HepG2 (cell line): ENCODE data around the gene PIGR. TPM values are rescaled to one million over a fixed set of nuclear protein-coding genes. Genes with fewer than 3 reads are reported as not detected.

ENCODE experiments used
- ATAC-seq: fragments of 200-7000 bp; cut with Tn5 transposase; 3 replicates; pipeline ENCODE4 v1.9.1; 2020; ENCODE audit warnings: mild to moderate bottlenecking, moderate library complexity
- BruUV-seq: library from RNA; stranded (reverse); fragments of 400-500 nt; replicated peaks from 2 replicates; lab custom pipeline; 2021; lab: Mats Ljungman, UMichigan
- CTCF ChIA-PET: fragments of 300-600 bp; formaldehyde crosslinking; extraction: SDS; loops from one replicate; lab custom pipeline; 2021; ENCODE audit warnings: low total read pairs, inconsistent platforms, low intra/inter-chr PET ratio; lab: Yijun Ruan, JAX
- POLR2A ChIA-PET: fragments of 350-600 bp; sonication (Branson Sonifier 250); formaldehyde crosslinking; loops from one replicate; lab custom pipeline; 2020; ENCODE audit warnings: antibody characterized with exemption, inconsistent platforms; lab: Yijun Ruan, JAX
- DNase-seq: peaks from one replicate; pipeline ENCODE4 v3.0.0-alpha.2; 2015; ENCODE audit warnings: low spot score
- FAIRE-seq: peaks from 3 replicates; lab custom pipeline; 2011; peaks lifted over from hg19 to GRCh38; lab: Jason Lieb, UNC
- H2AFZ ChIP-seq: one replicate; pipeline ENCODE4 v1.6.1; 2011; ENCODE audit warnings: low read length, inconsistent platforms
- H3K27ac ChIP-seq: fragments of 300-600 bp; 3 replicates; pipeline ENCODE4 v1.8.0; 2011; ENCODE audit warnings: mixed run types, mild to moderate bottlenecking, mixed read lengths, low read length, inconsistent platforms; ENCODE audit not compliant: insufficient read depth; ENCODE audit errors: extremely low read length
- H3K27me3 ChIP-seq, 2 experiments: fragments of 200-600 bp in 1 of 2; 2 replicates in 1 of 2; 3 replicates in 1 of 2; pipeline versions ENCODE4 v1.6.0 to v1.8.0; 2011; ENCODE audit warnings: low read length in 2 of 2, mild to moderate bottlenecking in 2 of 2, moderate library complexity in 2 of 2, inconsistent platforms in 1 of 2; ENCODE audit not compliant: insufficient read depth in 2 of 2, control insufficient read depth in 1 of 2
- H3K36me3 ChIP-seq, 2 experiments: fragments of 200-600 bp in 1 of 2; replicated peaks in 1 of 2; 2 replicates in 1 of 2; 3 replicates in 1 of 2; pipeline versions ENCODE4 v1.5.1 to v1.8.0; 2011; ENCODE audit warnings: low read length in 2 of 2, inconsistent platforms in 1 of 2; ENCODE audit not compliant: insufficient read depth in 2 of 2, control insufficient read depth in 1 of 2
- H3K4me1 ChIP-seq: 2 replicates; pipeline ENCODE4 v1.5.1; 2012; ENCODE audit warnings: low read length, inconsistent platforms; ENCODE audit not compliant: insufficient read depth
- H3K4me2 ChIP-seq: 2 replicates; pipeline ENCODE4 v1.6.0; 2011; ENCODE audit warnings: low read depth, low read length, inconsistent platforms
- H3K4me3 ChIP-seq, 3 experiments: fragments of 200-600 bp in 1 of 3; sonication (generic), shearing (Covaris generic) in 1 of 3; replicated peaks in 1 of 3; 2 replicates each; pipeline ENCODE4 v1.5.1; 2011 to 2016; ENCODE audit warnings: low read length in 3 of 3, inconsistent platforms in 2 of 3, low read depth in 2 of 3, mild to moderate bottlenecking in 2 of 3, control low read depth in 1 of 3, mixed read lengths in 1 of 3; ENCODE audit not compliant: insufficient read depth in 1 of 3
- H3K79me2 ChIP-seq: one replicate; pipeline ENCODE4 v1.6.1; 2011; ENCODE audit warnings: low read length, inconsistent platforms; ENCODE audit not compliant: insufficient read depth
- H3K9ac ChIP-seq: 2 replicates; pipeline ENCODE4 v1.6.0; 2011; ENCODE audit warnings: mild to moderate bottlenecking, low read depth, low read length, inconsistent platforms; ENCODE audit not compliant: insufficient read depth
- H3K9me3 ChIP-seq: 2 replicates; pipeline ENCODE4 v1.5.1; 2012; ENCODE audit warnings: mild to moderate bottlenecking, low read length
- H4K20me1 ChIP-seq: 2 replicates; pipeline ENCODE4 v1.6.0; 2011; ENCODE audit warnings: inconsistent platforms, mild to moderate bottlenecking, low read length, moderate library complexity; ENCODE audit not compliant: insufficient read depth
- FOXO1 ChIP-seq: sonication (generic); formaldehyde crosslinking; IDR thresholded peaks from 2 replicates; pipeline ENCODE4 v1.4.0; 2020; ENCODE audit warnings: missing genetic modification reagents
- MAFF ChIP-seq: IDR thresholded peaks from 2 replicates; pipeline ENCODE4 v1.6.1; 2011; ENCODE audit warnings: low read depth, low read length, improper control_type of control experiment
- MAFK ChIP-seq, 2 experiments: IDR thresholded peaks in 1 of 2; conservative IDR thresholded peaks in 1 of 2; 2 replicates each; pipeline ENCODE4 v1.6.1; 2011; ENCODE audit warnings: improper control_type of control experiment in 2 of 2, low read length in 2 of 2
- TBX2 ChIP-seq: sonication (generic); formaldehyde crosslinking; IDR thresholded peaks from 2 replicates; pipeline ENCODE4 v1.5.0; 2020; ENCODE audit warnings: missing genetic modification reagents, mild to moderate bottlenecking, borderline replicate concordance
- ZNF343 ChIP-seq: sonication (generic); formaldehyde crosslinking; IDR thresholded peaks from 2 replicates; pipeline ENCODE4 v1.4.0; 2020; ENCODE audit warnings: mild to moderate bottlenecking, missing genetic modification reagents
- WGBS: methylation state at CpG from one replicate; pipeline ENCODE4 v1.1.6; 2017; ENCODE audit warnings: low lambda C conversion rate; 5-methylcytosine and 5-hydroxymethylcytosine counted together
- in situ Hi-C: cut with HindIII; loops from 2 replicates; pipeline ENCODE4 v1.10.0; 2017; ENCODE audit warnings: low pct_unique_long_range_greater_than_20kb; ENCODE audit not compliant: extremely low pct_ligation_motif_present
- intact Hi-C: fragments of 100-400 bp; cut with micrococcal nuclease; formaldehyde crosslinking; loops from one replicate; pipeline ENCODE4 v1.10.0; 2022; ENCODE audit not compliant: unreplicated experiment
- polyA plus RNA-seq, 8 experiments: library from polyadenylated mRNA; depleted of rRNA in 3 of 8; stranded (reverse) in 7 of 8; unstranded in 1 of 8; fragments of >200 nt; fragmentation: Illumina TruSeq in 4 of 8; extraction: Trizol in 4 of 8; gene quantifications; 2 replicates each; pipeline versions ENCODE4 v1.2.1 to v1.2.3, GENCODE V29; 2011 to 2016; ENCODE audit warnings: low read depth in 4 of 8, missing spikeins in 1 of 8, mixed read lengths in 1 of 8; ENCODE audit not compliant: insufficient read depth in 1 of 8
- total RNA-seq, 5 experiments: library from RNA; depleted of rRNA; stranded (reverse); fragments of >200 nt; fragmentation: Illumina TruSeq; extraction: Trizol; gene quantifications; 2 replicates each; pipeline ENCODE4 v1.2.3, GENCODE V29; 2016; ENCODE audit warnings: low read depth in 1 of 5
- TF ChIP-seq, protein P1 (sequence below): sonication (generic); formaldehyde crosslinking; IDR thresholded peaks from 2 replicates; pipeline ENCODE4 v1.4.0; 2020; ENCODE audit warnings: missing genetic modification reagents, mild to moderate bottlenecking, borderline replicate concordance

PIGR gene
- total and polyA plus RNA-seq, 2 of the 13 experiments (the other 11 are each of a cell fraction or from before 2014, with no cell fraction given), result not detected

DNA sequence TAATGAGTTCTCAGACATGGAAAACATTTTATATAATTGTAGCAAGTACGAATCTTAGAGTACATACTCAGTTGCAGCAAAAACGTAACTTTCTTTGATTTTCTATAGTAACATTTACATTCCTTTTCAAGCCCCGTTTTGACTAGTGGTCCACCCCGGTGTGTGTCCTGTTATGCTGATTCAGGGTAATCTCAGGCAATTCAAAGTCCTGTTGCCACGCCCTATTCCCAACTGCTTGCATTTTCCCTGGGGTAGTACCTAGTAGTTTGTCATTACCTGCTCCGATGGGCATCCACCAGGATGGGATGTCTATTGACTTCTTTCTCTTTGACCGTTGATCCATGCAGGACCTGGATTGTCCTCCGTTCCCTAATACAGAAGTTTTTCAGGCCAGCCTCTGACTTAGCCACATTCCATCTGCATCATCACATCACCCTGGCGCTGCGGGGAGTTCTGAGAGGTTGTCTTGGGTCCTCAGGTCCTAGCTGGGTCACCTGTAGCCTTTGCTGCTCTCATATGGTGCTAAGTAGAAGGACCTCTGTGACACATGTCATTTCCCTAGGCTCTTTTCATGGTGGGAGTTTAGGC, 39.0 kb upstream of the PIGR start:
- CTCF ChIA-PET, result interaction anchor here (1.3 kb wide), 1 partner anchor 50 kb away, joined by 3 read pairs; no protein-coding TSS in a partner anchor
- TF ChIP-seq TBX2 (CRISPR knock-in tag) (no peak), MAFF (peak; percentile 61), FOXO1 (no peak), ZNF343 (CRISPR knock-in tag) (no peak), MAFK (conservative IDR thresholded peaks at IDR 0.05 in 1 of 2, IDR thresholded peaks at IDR 0.05 in 1 of 2; ENCODE audit: low read length in 2 of 2) (peak; percentile 55 to 74; a peak in 3 of 4 replicates)
- TF ChIP-seq, protein P1, sequence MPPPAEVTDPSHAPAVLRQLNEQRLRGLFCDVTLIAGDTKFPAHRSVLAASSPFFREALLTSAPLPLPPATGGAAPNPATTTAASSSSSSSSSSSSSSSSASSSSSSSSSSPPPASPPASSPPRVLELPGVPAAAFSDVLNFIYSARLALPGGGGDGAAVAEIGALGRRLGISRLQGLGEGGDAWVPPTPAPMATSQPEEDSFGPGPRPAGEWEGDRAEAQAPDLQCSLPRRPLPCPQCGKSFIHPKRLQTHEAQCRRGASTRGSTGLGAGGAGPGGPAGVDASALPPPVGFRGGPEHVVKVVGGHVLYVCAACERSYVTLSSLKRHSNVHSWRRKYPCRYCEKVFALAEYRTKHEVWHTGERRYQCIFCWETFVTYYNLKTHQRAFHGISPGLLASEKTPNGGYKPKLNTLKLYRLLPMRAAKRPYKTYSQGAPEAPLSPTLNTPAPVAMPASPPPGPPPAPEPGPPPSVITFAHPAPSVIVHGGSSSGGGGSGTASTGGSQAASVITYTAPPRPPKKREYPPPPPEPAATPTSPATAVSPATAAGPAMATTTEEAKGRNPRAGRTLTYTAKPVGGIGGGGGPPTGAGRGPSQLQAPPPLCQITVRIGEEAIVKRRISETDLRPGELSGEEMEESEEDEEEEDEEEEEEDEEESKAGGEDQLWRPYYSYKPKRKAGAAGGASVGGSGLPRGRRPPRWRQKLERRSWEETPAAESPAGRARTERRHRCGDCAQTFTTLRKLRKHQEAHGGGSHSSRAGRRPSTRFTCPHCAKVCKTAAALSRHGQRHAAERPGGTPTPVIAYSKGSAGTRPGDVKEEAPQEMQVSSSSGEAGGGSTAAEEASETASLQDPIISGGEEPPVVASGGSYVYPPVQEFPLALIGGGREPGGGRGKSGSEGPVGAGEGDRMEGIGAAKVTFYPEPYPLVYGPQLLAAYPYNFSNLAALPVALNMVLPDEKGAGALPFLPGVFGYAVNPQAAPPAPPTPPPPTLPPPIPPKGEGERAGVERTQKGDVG, result no peak
- H3K27ac ChIP-seq, result no peak overlapping the region
- no peaks in the 10 kb centered on the region for H3K4me1 ChIP-seq
- intact Hi-C loops (no loop called here), in situ Hi-C loops (loop anchor here (10.0 kb wide), 1 partner anchor 250 kb away; no protein-coding TSS in a partner anchor)
- H3K9me3 ChIP-seq, result no peaks in the 10 kb centered on the region
- no TSS peak for BruUV-seq
- H2AFZ ChIP-seq, result no peak overlapping the region
- ATAC-seq (no peak), FAIRE-seq (no peak), DNase-seq (no peak)
- H3K27me3 ChIP-seq, result peaks cover 3 to 41% of the 10 kb centered on the region in 2 experiments; a peak in 4 of 5 replicates
- H3K36me3 ChIP-seq, result no peaks in the 10 kb centered on the region
- POLR2A ChIA-PET, result no interaction called here
- no peak overlapping the region for H3K9ac ChIP-seq
- no peaks in the 10 kb centered on the region for H3K79me2 ChIP-seq
- H3K4me2 ChIP-seq, result no peak overlapping the region
- WGBS, result 5% methylated on average over 8 of the region's 10 CpGs
- no peaks in the 10 kb centered on the region for H4K20me1 ChIP-seq
- H3K4me3 ChIP-seq, result no peak overlapping the region
